Activated T-cell treated with anti-CD3 and anti-CD28 coated beads for 4 hours (primary cell): ENCODE results near the gene NDUFA8.

Source experiments
- DNase-seq: peaks from one replicate; pipeline ENCODE4 v3.0.0-alpha.2; 2020

NDUFA8 gene

DNA sequence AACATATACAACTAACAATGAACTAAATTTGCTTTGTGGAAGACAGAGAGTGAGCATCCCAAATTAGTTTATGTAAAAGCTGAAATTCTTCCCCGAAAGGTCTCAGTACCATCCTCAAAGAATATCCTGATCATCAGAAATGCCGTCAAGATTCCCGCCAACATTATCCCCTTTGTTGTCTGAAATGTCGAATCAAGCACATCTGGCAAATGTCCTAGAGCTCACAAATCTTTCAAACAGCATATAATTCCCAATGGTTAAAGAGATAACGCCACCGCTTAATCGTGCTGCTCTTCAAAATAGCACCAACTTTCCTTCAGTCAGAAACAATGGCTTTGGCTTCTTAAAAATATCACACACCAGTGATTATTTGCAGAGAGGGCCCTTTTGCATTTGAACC lies 23.9 kb upstream of the NDUFA8 start:
- no peak for DNase-seq

DNA sequence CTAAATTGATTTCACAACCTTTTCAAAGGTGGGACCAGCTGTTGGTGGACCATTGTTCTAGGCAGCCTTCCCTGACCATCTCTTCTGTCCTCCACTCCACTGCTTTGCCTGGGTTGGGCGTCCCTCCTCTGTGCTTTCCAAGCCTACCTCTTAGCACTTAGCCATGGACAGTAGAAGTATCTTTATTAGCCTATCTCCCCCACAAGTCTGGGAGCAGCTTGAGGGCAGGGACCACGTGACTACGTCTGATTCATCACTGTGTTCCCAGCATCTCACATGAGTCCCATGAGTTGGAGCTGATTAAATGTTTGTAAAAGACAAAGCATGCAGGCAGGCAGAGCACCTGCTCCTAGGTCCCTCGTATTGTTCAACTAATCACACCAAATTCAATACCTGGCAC lies 21.1 kb upstream of the NDUFA8 start:
- DNase-seq, result no peak

DNA sequence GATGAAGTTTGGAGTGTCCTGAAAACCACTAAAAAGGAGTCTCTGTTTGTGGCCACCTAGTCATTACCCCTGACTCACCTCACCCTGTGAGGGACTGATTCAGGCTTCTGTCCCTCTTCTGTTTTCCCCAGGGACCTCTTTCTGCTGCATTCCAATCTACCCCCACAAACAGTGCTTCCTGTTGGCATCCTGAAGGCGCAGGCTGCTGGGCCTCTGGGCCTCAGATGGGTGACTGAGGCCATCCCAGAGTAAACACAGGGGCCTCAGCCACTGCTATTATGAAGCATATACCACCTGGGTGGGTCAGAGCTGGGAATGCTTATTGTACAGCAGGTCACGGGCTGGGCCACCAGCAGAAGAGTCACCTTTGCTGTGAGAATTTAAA lies 20.1 kb upstream of the NDUFA8 start:
- no peak for DNase-seq

DNA sequence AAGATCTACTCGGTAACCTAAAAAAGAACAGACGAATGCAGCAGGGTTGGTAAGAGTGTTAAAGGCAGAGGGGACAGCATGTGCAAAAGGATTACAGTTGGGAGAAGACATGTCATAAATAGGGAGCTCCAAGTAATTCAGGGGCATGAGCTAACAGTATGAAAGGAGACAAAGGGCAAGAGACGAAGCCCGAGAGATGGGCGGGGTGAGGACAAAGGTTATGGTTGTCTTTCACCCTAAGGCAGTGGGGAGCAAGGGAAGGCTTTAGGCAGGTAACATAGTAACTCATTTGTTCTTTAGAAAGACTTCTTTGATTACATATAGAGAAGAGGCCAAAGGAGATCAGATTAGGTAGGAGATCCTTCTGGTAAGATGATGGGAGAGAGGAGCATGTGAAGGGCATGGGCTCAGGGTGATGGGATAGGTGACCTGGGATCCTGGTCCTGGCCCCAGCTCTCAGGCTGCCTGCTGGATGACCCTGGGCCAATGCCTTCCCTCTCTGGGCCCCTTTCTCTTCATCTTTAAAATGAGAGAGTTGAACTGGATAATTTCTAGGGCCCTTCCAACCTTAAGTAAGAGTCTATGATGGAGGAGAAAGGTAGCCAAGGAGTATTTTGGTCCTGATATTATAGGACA lies 19.6 kb upstream of the NDUFA8 start:
- DNase-seq, result no peak

DNA sequence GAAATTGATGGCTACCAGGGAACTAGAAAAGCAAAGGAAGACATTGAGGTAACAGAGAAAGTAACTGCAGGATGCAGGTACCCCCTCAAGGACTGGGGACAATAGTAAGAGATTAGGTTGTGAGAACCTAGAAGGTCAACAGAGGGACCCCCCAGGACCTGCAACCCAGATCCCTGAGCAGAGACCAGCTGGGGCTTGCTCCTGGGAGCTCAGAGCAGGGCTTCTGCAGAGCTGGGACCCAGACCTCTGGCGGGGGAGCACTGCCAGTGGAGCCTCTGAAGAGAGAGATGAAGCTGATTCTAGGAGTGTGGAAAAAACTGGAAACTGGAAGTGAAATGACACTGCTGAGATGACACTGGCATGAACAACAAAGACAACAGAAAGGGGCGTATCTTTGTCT lies 17.3 kb upstream of the NDUFA8 start:
- no peak for DNase-seq

DNA sequence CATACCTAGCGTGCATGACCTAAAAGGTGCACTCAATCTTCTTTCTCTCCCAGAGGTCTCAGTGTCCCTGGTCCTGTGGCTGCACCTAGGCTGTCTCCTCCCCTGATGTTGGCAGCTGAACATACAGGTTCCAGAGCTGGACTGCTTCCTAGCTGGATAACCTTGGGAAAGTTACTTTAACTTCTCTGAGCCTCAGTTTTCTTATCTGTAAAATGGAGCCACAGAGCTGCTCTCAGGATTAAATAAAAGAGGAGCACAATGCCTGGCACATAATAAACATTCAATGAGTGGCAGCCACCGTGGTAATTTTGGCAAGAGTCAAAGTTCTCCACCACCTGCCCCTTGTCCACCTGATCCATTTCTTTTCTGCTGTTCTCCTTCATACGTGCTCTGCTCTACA lies 14.1 kb upstream of the NDUFA8 start:
- no peak for DNase-seq

DNA sequence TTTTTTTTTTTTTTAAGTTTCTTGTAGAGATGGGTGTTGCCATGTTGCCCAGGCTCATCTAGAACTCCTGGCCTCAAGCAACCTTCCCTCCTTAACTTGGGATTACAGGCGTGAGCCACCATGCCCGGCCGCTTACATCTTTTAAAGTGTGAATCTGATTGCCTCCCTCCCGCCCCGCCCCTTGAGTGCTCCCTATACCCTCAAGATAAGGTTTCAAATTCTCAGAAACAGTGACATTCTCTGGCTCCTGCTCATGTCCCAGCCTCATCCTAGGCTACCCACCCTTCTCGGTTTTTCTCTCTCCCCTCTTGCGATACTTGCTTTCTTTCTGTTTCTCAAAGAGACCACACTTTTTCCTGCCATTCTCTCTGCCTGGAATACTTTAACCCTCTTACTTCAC lies 12.6 kb upstream of the NDUFA8 start:
- DNase-seq, result no peak

DNA sequence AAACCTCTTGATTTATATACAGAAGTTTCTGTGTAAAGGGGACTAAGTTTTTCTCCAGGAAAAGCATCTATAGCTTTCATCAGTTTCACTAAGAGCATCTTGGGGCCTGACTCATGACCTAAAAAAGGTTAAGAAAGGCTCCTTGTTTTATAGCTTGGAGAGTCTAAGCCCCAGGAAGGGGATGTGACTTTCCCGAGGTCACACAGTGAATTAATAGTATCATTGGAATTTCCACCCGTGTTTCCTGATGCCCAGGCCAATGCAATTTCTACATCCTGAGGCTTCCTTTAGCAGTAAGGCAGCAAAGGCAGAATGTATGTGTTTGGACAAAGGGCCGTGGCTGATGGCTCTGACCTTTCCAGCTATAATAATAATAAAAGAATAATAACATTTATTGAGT lies 8.8 kb upstream of the NDUFA8 start:
- DNase-seq, result no peak

DNA sequence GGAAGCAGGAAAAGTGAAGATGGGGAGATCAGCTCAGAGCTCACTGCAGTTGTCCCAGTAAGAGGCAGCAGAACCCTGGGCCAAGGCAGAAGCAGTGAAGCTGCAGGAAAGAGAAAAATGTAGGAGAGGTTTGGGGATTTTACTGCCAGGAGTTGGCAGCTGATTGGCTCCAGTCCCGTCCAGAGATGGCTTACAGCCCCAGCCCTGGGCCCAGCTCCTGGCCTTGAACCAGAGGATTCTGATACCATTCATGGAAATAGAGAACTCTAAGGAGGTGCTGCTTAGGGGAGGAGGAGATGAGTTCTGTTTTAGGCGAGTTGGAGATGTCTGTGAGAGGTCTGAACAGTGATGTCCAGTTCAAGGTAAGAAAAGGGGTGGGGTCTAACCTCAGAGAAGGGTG lies 4.7 kb upstream of the NDUFA8 start:
- DNase-seq, result no peak

DNA sequence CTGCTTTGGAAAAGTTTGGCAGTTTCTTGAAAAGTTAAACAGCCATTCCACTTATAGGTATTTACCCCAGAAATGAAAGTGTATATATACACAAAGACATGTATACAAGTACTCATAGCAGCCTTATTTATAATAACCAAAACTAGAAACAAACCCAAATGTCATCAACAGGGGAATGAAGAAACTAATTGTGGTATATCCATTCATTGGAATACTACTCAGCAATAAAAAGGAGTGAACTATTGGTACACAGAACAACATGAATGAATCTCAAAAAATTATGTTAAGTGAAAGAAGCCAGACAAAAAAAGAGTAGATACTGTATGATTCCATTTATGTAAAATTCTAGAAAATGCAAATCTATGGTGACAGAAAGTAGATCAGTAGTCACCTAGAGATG lies 2.8 kb upstream of the NDUFA8 start:
- no peak for DNase-seq

DNA sequence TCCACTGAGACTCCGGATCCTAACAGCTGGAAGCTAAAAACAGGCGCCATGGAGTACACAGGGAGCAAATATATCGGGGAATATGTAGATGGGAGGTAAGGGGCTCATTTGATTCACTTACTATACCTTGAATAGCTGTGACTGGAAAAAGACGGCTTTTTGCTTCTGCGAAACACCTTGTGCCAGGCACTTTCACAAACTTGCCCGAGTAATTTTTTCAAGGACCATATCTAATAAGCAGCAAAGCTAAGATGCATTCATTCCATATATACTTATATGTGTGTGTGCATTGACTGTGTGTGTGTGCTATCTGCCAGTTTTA lies 307 bp upstream of the NDUFA8 start:
- no peak for DNase-seq

DNA sequence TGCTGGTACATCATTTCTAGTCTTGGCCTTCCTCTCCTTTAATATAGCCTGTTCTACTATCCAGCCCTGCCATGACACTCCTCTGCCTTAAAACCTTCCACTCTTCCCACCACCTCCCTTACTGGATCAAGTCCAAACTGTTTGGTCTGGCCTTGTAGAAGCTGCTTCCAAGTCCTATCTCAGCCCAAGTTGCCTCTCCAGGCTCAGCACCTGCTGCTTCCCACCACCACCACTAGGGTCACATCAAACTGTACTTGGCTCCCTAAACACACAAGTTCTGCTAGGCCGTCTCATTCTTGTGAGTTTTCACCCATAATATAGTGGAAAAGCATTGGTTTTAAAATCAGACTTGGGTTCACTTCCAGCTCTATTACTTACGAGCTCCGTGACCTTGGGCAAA lies 1.4 kb downstream of the NDUFA8 start:
- peak; percentile 3 for DNase-seq

DNA sequence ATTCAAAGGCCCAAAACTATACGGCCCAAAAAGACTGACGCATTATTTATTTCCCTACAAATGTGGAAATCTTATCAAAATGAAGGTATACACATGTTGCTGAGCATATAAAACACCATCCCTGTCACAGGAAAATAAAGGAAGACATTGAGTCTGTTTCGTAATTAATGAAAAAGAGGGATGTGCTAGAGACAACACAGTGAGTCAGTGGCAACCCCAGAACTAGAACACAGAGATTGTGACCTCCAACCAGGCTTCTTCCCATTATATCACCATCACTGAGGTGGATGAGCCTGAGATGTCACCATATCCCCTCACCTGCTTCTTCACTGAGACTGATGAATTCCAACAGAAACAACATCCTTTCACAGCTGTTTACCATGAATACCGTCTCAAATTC lies 3.8 kb downstream of the NDUFA8 start:
- no peak for DNase-seq

DNA sequence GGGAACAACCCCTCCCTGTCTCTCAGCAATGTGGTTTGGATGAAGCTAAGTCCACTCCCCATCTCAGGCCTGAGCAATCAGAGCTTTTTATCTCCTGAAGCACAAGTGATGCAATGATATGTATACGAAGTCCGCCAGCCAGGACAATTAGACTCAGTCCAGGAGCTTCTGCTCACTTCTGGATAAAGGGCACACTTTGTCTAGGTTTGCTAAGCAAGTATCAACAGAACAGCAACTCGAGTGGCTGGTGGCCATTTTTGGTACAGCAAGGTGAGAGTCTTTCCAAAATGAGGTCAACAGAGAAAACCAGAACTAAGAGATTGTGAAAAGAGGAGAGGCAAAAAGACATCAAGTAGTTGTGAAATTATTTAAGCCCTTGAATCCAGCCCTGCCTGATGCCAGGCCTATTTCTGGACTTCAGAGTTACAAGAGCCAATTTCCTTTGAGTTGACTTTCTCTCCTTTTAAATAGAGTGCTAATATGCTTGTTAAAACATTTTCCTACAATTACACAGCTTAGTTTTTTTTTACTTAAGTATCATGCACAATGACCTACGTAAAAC lies 8.2 kb downstream of the NDUFA8 start:
- no peak for DNase-seq

DNA sequence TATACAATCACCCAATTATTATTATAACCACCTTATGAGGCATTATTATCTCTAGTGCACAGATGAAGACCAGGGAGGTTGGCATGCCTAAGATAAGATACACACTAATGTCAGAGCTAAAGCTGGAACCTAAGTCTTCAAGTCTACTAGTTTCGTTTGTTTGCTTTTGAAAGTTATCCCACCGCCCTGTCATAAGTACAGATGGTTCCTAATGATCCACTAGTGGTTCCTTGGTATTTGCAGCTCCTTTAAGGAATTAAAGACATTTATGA lies 14.1 kb downstream of the NDUFA8 start:
- DNase-seq, result no peak

DNA sequence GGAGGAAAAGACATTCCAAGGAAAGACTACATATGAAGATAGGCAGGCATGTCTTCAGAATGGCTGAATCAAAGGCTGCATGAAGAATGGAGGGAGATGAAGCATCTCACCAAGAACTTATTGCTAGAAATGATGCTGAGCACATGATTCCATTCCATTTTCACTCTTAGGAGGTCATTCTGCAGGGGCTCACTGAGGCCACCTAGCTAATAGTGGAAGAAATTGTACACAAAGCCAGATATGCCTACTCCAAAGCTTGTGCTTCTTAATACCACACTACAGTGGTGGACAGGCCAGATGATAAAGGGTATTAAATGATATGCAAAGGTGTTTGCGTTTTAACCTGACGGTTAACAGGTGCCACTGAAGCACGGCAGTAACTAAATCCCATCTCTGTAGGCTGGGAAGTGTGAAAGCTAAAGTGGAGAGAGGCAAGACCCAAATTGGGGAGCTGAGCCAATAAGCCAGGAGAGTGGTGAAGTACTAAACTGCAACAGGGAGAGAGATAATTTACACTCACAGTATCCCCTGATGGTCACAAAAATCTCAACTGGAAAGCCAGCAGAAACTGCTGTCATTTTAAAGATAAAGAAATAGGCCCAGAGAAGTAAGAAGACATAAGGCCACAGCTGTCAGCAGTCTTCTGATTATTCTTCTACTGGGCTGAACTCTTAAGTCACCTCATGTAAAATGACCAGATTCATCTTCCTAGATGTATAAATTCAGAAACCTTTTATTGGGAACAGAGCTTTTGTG lies 14.6 kb downstream of the NDUFA8 start:
- no peak for DNase-seq

DNA sequence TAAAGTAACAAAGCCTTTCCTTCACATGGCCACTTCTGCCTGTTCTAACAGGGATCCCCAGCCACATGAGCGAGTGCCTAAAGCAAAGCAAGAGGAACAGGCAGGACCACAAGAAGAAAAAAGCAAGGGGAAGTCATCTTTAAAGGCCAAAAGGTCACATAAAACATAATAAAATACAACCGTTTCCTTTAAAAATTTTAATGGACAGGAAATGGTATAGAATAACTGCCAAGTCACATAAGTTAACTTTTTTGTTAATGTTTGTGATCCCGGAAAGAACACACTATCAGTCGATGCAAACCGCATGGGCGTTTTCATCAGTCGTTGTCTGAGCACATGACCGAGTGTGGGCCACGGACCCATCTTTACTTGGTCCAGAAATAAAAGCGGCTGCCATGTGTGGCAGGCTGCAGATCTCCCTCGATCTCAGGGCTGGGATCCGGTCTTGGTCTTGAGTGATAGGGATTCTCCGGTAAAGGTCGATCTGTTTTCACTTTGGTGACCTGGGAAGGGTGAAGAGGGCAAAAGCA lies 15.6 kb downstream of the NDUFA8 start:
- no peak for DNase-seq

DNA sequence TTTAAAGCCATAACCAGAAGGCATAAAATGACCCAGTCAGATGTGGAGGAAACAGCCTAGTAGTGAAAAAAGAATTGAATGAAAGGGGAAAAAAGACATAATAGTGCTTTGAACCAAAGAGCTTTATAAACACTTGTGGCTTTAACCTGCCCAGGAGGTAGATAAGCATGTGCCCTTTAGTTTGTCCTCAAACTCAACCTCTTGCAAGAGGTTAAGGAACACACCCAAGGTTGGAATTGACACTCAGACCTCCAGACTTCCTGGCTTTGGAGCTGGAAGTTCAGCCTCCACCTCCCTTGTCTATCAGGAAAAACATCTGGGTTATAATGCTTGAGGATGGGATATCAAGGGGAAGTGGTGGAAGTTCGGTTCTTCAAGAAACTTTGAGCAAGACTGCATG lies 16.3 kb downstream of the NDUFA8 start:
- DNase-seq, result no peak

DNA sequence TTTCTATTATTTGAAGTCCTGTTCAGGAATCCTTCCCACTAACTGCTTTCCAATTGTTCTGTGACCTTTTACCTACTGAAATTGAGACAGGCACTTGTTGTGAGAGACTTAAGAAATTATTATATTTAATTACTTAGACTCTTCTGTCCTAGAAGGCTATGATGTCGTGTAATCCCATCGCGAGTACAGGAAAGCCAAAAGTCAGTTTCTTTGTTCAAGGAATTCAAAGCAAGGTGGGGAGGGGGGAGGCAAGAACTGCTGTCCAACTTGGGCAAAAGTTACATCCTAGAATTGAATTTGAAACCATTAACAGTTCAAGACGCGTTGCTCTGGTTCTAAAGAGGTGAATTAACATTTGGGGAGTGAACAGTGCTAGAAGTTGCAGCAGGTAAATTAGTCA lies 17.9 kb downstream of the NDUFA8 start:
- DNase-seq, result no peak

DNA sequence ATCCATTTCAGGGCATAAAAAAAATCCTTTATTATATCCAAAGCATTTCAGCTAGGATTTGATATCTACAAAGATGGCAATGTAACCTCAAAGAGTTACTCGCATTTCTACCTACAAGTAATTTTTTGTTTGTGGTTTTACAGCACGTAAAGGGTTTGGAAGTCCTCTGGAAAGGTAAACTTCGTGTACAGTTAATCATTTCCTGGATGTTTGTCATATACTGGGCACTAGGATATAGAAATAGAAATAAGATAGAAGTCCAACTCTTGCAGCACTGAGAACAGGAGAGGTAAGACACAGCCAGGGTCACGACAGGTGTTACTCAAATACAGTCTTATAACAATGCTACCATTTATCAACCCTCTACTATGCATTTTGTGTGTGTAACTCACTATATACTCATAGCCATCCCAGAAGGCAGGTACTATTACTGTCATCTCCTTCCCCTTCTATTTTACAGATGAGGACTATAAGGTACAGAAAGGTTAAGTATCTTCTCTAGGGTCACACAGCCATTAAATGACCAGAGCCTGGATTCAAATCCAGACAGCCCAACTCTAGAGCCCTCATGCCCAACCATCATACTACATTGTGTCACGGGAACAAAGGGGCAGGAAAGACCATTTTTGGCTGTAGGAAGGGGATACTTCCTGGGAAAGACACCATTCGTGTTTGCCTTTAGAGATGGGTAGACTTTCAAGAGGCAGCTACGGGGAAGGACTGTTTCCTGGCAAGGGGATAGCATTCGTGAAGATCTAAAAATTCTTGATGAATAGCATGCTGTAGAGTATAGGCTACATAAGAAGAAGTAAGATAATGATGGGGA lies 19.0 kb downstream of the NDUFA8 start:
- no peak for DNase-seq

DNA sequence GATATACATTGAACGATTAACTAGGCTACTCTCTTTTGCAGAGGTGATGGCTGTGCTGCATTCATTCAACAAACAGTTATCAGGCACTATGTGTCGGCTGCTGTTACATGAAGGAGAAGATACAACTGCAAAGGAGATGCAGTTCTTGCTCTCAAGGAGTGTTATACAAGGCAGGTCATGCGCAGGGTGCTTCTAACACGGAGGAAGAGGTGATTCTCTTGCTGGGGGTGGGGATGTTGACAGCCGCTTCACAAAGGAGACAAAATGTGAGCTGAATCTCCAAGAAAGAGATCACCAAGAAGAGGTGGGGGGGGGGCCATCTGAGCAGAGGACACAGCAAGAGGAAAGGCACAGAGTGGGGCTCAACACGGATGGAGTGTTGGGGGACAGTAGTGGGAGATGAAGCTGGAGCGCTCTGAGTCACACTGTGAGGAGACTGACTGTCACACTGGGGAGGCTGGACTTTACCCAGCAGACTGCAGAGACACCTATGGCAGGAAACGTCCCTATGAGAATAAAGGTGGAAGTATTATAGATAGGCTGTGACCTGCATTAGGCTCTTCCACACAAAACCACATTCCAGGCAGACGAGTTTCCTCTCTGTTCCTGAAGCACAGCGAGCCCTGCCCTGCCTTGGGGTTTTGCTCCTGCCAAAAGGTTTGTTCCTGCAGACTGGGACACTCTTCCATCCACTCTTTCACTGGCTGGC lies 20.9 kb downstream of the NDUFA8 start:
- DNase-seq, result no peak

DNA sequence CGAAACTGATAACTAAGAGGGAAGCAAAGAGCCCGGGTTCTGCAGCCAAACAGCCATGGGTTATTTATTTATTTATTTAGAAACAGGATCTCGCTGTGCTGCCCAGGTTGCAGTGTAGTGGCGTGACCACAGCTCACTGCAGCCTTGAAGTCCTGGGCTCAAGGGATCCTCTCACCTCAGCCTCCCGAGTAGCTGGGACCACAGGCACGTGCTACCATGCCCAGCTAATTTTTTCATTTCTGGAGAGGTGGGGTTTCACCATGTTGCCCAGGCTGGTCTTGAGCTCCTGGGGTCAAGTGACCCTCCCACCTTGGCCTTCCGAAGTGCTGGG lies 24.1 kb downstream of the NDUFA8 start:
- no peak for DNase-seq

DNA sequence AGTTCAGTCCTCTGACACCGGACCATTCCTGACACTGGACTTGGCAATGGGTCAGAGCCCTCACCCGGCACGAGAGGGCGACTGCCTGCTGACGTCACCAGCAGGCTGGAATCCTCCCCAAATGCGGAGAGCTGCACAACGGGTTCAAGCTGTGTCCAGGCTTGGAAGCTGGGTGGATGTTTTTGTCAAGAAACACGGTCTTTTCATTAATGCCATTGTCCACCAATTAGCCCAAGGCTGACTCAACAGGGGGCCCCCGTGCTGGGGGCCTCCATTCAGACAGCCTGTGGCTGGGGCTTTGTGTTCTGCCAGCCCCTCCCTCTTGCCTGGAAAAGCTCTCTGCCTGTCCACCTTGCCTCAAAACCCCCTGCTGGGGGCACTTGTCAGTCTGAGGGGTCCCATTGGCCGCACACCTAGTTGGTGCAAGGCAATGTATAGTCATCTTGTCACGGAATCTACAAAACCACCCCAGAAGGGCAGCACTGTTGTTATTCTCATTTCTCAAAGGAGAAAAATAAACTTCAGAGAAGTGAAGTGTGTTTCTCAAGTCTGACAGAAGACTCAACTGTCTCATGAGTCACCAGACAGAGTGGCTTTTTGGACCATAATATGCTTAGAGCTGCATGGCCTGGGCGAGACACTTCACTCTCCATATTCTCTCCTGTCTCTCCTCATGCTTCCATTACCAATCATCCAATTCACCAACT lies 24.6 kb downstream of the NDUFA8 start:
- DNase-seq, result no peak
